ENCODE measurements around the gene TADA3. TPM values are rescaled to one million over a fixed set of nuclear protein-coding genes. Genes with fewer than 3 reads are reported as not detected.

TADA3 gene
- total and polyA plus RNA-seq, 2 experiments from 2014 or later: 29.1 to 61.7 TPM

DNA sequence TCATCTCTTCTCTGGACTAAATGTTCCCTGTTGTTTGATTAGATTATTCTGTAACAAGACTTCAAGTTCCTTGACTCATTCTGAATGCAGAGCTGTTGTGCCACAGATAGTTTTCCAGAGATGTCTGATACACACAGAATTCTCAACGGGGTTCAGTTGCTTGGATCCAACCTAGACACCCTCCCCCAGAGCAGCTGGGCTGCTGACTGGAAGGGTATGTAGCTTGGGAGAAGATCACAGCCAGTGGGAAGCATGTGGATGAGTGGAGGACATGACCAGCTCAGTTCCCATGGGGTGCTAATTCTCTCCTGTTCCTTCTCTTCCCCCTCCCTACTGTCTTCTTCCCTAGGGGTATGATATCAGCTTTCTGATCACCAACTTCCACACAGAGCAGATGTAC lies 11.2 kb upstream of the TADA3 start:
- Histone ChIP-seq H3K4me1 (ENCODE audit: insufficient read depth) (no peaks in the 10 kb centered on the region), H3K9me2 (ENCODE audit: insufficient read depth) (no peaks in the 10 kb centered on the region), H3K79me2 (replicated peaks; ENCODE audit: insufficient read depth) (no peaks in the 10 kb centered on the region), H3K27me3 (ENCODE audit: insufficient read depth) (no peaks in the 10 kb centered on the region), H4K20me1 (replicated peaks; ENCODE audit: insufficient read depth) (peaks cover 29% of the 10 kb centered on the region), H3K4me2 (no peak overlapping the region), H3K36me3 (ENCODE audit: insufficient read depth) (peaks cover 64% of the 10 kb centered on the region), H3F3A (replicated peaks; ENCODE audit: low read depth) (peaks cover 16% of the 10 kb centered on the region; the same call in 1 of the 2 replicates), H3K27ac (ENCODE audit: low read depth) (no peak overlapping the region), H2AFZ (no peak overlapping the region), H3K4me3 (no peak overlapping the region)
- Mint-ChIP-seq H3K4me3 (no peak overlapping the region), H3K4me1 (peaks cover 2% of the 10 kb centered on the region; the same call in 1 of the 3 replicates), H3K9me3 (no peaks in the 10 kb centered on the region), H3K27ac (no peak overlapping the region), H3K36me3 (ENCODE audit: low read depth) (peaks cover 82% of the 10 kb centered on the region), H3K27me3 (ENCODE audit: insufficient read depth, low read depth, poor library complexity) (peaks cover 5% of the 10 kb centered on the region)
- ATAC-seq (no peak), DNase-seq (ENCODE audit: low spot score) (no peak)
- TF ChIP-seq STAT1 (IDR thresholded peaks at IDR 0.05; ENCODE audit: unreplicated experiment): no peak
- TF ChIP-seq ZNF331 (CRISPR knock-in tag; IDR thresholded peaks at IDR 0.05; ENCODE audit: low read depth): no peak
- no peak for TF ChIP-seq EZH2phosphoT487 (IDR thresholded peaks at IDR 0.05; ENCODE audit: unreplicated experiment)
- TF ChIP-seq, protein P1, sequence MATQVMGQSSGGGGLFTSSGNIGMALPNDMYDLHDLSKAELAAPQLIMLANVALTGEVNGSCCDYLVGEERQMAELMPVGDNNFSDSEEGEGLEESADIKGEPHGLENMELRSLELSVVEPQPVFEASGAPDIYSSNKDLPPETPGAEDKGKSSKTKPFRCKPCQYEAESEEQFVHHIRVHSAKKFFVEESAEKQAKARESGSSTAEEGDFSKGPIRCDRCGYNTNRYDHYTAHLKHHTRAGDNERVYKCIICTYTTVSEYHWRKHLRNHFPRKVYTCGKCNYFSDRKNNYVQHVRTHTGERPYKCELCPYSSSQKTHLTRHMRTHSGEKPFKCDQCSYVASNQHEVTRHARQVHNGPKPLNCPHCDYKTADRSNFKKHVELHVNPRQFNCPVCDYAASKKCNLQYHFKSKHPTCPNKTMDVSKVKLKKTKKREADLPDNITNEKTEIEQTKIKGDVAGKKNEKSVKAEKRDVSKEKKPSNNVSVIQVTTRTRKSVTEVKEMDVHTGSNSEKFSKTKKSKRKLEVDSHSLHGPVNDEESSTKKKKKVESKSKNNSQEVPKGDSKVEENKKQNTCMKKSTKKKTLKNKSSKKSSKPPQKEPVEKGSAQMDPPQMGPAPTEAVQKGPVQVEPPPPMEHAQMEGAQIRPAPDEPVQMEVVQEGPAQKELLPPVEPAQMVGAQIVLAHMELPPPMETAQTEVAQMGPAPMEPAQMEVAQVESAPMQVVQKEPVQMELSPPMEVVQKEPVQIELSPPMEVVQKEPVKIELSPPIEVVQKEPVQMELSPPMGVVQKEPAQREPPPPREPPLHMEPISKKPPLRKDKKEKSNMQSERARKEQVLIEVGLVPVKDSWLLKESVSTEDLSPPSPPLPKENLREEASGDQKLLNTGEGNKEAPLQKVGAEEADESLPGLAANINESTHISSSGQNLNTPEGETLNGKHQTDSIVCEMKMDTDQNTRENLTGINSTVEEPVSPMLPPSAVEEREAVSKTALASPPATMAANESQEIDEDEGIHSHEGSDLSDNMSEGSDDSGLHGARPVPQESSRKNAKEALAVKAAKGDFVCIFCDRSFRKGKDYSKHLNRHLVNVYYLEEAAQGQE (IDR thresholded peaks at IDR 0.05; ENCODE audit: unreplicated experiment): no peak
- TF ChIP-seq, protein P2, sequence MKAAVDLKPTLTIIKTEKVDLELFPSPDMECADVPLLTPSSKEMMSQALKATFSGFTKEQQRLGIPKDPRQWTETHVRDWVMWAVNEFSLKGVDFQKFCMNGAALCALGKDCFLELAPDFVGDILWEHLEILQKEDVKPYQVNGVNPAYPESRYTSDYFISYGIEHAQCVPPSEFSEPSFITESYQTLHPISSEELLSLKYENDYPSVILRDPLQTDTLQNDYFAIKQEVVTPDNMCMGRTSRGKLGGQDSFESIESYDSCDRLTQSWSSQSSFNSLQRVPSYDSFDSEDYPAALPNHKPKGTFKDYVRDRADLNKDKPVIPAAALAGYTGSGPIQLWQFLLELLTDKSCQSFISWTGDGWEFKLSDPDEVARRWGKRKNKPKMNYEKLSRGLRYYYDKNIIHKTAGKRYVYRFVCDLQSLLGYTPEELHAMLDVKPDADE (IDR thresholded peaks at IDR 0.05): no peak
- no peak for TF ChIP-seq EZH2 (IDR thresholded peaks at IDR 0.05; ENCODE audit: low read depth, unreplicated experiment)
- TF ChIP-seq NANOG (IDR thresholded peaks at IDR 0.05; ENCODE audit: borderline replicate concordance): no peak
- TF ChIP-seq, protein P3, sequence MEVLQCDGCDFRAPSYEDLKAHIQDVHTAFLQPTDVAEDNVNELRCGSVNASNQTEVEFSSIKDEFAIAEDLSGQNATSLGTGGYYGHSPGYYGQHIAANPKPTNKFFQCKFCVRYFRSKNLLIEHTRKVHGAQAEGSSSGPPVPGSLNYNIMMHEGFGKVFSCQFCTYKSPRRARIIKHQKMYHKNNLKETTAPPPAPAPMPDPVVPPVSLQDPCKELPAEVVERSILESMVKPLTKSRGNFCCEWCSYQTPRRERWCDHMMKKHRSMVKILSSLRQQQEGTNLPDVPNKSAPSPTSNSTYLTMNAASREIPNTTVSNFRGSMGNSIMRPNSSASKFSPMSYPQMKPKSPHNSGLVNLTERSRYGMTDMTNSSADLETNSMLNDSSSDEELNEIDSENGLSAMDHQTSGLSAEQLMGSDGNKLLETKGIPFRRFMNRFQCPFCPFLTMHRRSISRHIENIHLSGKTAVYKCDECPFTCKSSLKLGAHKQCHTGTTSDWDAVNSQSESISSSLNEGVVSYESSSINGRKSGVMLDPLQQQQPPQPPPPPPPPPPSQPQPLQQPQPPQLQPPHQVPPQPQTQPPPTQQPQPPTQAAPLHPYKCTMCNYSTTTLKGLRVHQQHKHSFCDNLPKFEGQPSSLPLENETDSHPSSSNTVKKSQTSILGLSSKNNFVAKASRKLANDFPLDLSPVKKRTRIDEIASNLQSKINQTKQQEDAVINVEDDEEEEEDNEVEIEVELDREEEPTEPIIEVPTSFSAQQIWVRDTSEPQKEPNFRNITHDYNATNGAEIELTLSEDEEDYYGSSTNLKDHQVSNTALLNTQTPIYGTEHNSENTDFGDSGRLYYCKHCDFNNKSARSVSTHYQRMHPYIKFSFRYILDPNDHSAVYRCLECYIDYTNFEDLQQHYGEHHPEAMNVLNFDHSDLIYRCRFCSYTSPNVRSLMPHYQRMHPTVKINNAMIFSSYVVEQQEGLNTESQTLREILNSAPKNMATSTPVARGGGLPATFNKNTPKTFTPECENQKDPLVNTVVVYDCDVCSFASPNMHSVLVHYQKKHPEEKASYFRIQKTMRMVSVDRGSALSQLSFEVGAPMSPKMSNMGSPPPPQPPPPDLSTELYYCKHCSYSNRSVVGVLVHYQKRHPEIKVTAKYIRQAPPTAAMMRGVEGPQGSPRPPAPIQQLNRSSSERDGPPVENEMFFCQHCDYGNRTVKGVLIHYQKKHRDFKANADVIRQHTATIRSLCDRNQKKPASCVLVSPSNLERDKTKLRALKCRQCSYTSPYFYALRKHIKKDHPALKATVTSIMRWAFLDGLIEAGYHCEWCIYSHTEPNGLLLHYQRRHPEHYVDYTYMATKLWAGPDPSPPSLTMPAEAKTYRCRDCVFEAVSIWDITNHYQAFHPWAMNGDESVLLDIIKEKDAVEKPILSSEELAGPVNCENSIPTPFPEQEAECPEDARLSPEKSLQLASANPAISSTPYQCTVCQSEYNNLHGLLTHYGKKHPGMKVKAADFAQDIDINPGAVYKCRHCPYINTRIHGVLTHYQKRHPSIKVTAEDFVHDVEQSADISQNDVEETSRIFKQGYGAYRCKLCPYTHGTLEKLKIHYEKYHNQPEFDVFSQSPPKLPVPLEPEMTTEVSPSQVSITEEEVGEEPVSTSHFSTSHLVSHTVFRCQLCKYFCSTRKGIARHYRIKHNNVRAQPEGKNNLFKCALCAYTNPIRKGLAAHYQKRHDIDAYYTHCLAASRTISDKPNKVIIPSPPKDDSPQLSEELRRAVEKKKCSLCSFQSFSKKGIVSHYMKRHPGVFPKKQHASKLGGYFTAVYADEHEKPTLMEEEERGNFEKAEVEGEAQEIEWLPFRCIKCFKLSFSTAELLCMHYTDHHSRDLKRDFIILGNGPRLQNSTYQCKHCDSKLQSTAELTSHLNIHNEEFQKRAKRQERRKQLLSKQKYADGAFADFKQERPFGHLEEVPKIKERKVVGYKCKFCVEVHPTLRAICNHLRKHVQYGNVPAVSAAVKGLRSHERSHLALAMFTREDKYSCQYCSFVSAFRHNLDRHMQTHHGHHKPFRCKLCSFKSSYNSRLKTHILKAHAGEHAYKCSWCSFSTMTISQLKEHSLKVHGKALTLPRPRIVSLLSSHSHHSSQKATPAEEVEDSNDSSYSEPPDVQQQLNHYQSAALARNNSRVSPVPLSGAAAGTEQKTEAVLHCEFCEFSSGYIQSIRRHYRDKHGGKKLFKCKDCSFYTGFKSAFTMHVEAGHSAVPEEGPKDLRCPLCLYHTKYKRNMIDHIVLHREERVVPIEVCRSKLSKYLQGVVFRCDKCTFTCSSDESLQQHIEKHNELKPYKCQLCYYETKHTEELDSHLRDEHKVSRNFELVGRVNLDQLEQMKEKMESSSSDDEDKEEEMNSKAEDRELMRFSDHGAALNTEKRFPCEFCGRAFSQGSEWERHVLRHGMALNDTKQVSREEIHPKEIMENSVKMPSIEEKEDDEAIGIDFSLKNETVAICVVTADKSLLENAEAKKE (CRISPR knock-in tag; IDR thresholded peaks at IDR 0.05): no peak
- TF ChIP-seq ZNF114 (CRISPR knock-in tag; IDR thresholded peaks at IDR 0.05): no peak
- no peak for TF ChIP-seq CREB1 (CRISPR knock-in tag; IDR thresholded peaks at IDR 0.05; ENCODE audit: low read depth)
- no peak for TF ChIP-seq POLR2AphosphoS5 (IDR thresholded peaks at IDR 0.05; ENCODE audit: low read depth)
- no peak for TF ChIP-seq JUNB (IDR thresholded peaks at IDR 0.05; ENCODE audit: unreplicated experiment)
- TF ChIP-seq, protein P4, sequence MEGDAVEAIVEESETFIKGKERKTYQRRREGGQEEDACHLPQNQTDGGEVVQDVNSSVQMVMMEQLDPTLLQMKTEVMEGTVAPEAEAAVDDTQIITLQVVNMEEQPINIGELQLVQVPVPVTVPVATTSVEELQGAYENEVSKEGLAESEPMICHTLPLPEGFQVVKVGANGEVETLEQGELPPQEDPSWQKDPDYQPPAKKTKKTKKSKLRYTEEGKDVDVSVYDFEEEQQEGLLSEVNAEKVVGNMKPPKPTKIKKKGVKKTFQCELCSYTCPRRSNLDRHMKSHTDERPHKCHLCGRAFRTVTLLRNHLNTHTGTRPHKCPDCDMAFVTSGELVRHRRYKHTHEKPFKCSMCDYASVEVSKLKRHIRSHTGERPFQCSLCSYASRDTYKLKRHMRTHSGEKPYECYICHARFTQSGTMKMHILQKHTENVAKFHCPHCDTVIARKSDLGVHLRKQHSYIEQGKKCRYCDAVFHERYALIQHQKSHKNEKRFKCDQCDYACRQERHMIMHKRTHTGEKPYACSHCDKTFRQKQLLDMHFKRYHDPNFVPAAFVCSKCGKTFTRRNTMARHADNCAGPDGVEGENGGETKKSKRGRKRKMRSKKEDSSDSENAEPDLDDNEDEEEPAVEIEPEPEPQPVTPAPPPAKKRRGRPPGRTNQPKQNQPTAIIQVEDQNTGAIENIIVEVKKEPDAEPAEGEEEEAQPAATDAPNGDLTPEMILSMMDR (conservative IDR thresholded peaks at IDR 0.05; ENCODE audit: low read depth in 2 of 2): no peak

Measured in GM23338 (cell line).